HG03442 (cell line): Measurements from ENCODE around the gene WAS.

Experiments
- ATAC-seq: cut with Tn5 transposase; IDR thresholded peaks from one replicate; pipeline ENCODE4 v1.9.1; 2021; ENCODE audit warnings: mild to moderate bottlenecking, moderate library complexity; ENCODE audit not compliant: unreplicated experiment

Gene WAS

DNA sequence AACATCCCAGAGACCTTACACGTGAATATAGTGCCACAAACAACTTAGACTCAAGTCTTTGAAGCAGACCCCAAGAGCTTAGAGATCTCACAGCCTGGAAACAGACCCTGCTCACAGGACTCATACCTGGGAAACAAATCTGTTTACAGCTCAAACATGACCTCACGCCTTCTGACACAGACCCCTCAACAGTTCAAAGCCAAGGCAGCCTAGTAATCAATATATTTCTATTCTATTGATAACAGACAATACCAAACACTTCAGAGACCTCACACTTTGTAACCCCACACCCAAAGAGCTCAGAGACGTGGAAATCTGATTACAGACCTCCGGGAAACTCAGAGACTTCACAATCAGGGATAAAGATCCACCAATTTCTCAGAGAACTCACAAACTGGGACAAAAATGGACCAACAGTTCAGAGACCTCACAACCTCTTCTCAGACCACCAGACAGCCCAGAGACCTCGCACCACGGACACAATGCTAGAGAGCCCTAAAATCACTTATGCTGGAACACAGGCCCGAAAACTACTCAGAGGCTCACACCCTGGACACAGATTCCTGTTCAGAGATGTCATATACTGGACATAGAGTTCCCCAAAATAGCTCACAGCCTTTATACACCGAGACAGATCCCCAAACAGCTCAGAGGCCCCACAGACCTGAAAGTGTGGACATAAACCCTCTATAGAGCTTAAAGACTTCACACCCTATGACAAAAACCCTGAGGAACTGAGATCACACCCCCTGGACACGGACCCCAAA is 27.7 kb downstream of the WAS start:
- ATAC-seq: no peak

DNA sequence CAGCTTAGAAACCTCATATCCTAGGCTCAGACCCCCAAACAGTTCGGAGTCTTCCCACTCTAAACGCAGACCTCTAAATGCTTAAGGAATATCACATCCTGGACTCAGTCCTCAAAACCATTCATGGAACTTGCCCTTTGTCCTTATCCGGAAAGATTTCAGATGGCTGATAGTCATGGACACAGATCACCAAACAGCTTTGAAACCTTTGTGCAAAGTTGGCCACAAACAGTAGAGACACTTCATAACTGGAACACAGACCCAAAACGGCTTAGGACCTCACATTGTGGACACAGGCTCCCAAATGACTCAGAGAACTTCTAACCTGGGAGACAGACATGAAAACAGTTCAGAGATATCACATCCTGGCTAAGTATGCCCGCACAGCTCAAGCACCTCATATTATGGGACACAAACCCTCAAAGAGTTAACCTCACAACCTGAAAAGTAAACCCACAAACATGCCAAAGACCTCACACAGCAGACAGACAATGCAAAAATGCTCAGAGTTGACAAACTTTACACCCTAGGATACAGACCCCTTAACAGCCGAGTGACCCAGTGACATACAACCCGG is 28.4 kb downstream of the WAS start:
- no peak for ATAC-seq

DNA sequence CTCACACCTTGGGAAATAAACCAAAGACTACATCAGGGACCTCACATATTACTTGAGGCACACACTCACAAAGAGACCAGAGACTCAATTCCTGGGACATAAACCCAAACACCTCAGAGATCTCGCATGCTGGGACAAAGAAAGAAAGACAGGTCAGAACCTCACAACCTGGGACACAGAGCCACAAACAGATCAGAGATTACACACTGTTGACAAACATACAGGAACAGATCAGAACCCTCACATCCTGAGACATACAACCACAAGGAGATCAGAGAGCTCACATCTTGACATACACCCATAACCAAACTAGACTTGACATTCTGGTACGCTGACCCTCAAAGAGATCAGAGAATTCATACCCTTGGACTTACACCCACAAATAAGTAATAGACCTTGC is 30.2 kb downstream of the WAS start:
- ATAC-seq: no peak

DNA sequence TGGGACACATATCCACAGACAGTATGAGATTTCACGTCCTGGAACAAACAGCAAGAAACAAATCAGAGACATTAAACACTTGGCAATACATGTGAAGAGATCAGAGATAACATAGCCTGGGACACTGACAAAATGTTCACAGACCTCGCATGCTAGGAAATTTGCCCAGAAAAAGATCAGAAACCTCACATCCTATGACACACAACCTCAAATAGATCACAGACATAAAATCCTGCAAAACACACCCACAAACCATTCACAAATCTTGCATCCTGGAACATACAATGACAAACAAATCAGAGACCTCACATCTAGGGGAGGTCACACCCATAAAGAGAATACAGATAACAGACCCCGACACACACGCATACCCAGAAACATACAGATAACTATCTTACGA is 31.0 kb downstream of the WAS start:
- ATAC-seq: no peak

DNA sequence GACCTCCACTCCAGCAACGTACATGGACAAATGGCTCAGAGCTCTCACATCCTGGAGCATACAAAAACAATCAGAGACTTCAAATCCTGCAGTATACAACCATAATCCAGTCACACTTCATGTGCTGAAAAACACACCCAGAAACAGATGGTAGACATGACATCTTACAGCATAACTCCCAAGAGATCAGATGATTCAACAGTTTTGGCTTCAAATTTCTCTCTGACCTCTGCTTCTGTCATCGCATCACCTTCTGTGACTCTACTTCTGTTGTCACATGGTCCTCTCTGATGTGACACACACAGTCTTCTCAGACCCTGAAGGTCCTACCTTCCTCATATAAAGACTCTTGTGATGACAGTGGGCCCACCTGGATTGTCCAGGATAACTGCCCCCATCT is 31.5 kb downstream of the WAS start:
- no peak for ATAC-seq

DNA sequence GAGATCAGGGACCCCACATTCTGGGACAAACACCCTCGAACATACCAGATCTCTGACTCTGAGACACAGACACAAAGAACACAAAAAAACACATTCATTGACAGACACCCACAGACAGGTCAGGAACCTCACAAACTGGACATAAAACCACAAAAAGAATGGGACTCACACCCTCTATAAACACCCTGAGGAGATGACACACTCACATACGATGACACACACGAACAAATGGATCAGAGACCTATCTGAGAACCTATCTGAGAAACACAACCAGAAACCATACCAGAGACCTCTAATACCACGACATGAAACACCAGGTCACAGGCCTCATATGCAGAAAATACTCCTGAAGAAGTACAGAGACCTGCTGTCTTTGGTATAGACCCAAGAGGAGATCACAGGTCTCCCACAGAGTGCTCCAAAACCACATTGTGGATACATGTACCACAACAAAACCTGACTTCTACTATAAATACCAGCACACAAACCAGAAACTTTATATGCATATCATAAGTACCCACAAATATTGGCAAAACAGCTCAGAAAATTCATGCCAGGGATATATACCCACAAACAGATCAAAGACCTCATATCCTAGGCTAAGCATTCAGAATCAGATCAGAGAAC is 32.4 kb downstream of the WAS start:
- ATAC-seq: no peak

DNA sequence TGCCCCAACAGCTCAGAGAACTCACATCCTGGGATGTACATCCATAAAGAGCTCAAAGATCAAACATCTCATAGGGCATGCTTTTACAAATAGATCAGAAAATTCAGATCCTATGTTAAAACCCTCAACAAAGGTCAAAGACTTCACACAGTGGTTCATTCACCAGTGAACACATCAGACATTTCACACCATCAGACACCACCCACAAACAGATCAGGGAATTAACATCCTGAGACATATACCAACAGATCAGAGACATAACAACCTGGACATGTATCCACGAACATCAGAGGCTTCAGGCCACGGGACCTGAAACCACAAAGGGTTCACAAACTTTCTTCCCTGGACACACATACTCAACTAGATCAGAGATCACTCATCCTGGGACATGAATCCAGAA is 36.4 kb downstream of the WAS start:
- no peak for ATAC-seq

DNA sequence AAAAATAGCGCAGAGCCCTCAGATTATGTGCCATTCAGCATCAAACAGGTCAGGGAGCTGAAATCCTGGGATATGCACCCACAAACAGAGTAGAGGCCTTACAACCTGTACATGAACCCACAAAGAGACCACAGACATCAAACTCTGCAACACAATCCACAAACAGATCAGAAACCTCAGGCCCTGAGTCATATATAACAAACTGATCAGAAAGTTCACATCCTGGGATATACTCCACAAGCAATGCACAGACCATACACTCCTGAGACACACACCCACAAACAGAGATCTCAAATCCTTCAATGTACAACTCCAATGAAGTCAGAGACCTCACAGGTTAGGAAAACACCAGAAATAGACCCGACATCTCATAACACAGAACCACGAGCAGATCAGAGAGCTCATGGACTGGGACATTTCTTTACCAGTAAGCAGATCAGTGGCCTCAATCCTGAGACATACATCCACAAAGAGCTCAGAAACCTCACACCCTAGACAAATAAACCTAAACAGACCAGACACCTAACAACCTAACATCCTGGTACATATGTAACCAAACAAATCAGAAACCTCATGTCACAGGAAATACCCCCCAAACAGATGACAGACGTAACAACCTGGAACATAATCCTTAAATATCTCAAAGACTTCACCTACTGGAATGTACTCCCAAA is 37.1 kb downstream of the WAS start:
- no peak for ATAC-seq

DNA sequence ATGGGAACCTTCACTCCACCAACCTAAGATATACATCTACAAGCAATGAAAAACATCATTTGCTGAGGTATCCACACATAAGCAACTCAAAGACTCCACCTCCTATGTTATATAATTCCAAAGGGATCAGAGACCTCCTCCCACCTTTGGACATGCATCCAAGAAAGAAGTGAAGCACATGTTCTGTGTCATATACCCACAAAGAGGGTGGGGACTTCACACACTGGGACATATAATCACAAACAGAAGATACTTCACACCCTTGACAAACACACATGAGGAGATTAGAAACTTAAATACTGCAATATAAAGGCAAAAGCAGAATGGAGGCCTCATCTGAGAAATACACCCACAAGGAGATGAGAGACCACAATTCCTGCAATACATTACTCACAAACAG is 38.3 kb downstream of the WAS start:
- ATAC-seq: no peak

DNA sequence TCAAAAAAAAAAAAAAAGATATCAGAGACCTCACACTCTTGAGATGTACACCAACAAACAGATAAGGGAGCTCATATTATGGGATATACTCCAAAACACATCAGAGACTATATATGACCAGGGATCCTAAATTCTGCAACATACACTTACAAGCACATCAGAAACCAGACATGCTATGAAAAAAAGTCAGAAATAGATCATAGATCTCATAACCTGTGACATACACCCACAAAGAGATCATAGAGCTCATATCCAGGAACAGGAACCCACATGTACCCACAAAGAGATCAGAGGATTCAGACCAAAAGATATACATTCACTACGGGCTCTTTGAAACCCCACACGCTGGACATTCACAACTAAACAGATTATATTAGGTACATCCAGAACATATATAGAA is 43.0 kb downstream of the WAS start:
- no peak for ATAC-seq

DNA sequence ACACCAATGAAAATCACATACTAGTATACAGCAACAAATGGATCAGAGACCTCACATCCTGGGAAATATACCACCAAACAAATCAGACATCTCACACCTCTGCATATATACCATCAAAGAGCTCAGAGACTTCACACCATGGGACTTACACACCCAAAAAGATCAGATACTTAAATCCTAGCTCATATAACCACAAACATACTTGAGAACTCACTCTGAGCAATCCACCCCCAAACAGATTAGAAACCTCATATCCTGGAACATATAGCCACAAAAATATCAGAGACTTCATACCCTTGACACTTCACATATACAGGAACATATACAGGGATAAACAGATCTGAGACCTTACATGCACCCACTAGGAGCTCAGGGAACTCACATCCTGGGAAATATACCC is 45.1 kb downstream of the WAS start:
- ATAC-seq: no peak

DNA sequence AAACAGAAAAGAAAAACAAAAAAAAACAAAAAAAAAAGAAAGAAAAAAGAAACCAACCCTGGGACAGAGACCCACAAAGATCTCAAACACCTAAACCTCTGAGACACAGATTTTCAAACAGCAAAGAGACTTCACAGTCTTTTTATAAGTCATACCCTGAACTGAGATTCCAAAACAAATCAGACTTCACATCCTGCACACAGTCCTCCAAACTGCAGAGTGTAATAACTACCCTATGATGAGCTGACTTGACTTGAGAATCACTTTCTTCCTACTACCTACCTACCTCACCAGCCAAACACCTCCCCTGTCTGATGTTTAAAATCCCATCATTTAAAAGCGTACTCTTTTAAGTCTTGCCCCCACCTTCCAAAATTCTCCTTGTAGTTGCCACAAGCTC is 52.7 kb downstream of the WAS start:
- no peak for ATAC-seq

DNA sequence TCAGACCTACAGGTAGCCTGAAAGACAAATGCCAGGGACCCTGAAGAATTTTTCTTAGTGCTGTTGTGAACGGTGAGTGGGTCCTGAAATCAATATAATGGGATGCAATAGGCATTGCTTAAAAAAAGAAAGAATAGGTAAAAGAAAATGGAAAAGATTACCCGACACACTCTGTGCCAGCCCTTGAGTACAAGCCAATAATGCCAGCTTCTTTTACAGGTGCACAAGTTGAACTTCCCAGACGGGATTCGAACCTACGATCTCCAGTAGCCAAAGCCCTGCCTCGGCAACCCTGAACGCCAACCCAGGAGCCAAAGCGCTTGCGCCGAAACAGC is 53.2 kb downstream of the WAS start:
- ATAC-seq: no peak

DNA sequence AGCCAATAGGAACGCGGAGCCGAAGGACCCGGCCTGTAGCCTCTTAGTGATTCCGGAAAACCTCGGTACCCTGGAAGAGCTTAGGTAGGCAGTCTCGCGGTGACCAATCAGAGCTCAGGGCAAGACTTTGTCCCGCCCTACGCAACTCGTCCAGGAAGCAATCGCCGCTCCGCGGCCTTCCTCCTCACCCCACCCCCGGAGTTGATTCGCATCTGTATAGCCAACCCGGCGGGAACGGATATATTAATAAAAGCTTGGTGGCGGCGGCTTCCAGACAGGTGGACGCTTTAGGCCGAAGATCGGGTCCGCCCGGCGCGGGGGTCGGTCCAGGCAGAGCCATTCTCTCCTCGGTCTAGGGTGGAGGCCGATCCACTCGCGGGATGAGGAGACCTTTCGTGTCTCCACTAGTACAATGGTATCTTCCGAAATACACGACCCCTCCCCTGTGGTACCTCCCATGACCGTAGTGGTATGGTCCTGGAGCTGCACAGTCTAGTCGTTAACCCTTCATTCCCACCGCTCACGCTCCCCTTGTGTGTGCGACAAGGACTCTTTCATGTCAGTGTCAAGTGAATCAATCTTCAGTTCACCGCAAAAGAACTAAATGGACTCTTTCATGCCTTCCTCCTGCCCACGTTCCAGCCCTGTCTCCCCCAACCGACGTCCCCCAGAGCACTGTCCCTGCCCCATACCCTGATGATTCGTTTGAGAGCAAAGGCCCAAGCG is 53.8 kb downstream of the WAS start:
- ATAC-seq: peak; percentile 97

DNA sequence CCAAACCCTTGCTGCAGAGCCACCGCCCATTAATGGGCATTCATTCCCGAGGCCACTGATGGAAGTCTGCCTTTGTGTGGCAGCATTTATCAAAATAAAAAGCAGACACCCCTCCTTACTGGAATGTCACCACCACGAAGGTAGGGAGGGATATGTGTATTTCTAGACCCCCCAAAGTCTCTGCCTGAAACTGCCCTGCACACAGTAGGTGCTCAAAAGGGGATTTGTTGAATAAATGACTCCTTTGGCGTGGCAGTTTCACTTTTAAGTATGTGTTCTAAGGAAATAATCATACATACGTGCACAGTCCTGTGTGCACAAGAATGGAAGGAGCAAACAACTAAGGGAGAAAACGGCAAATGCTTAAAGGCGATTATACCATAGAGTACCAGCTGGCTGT is 54.3 kb downstream of the WAS start:
- no peak for ATAC-seq
